ENCODE results near the gene IL20RB.

The IL20RB gene

GRCh38 chr3:136957751-136958288 is at the start of gene IL20RB:
Gene IL20RB, plus strand, starts transcription at chr3:136957983. Its CDS starts 131 bp downstream, at chr3:136958114.
- peak; percentile 89 for FAIRE-seq
- no peak for DNase-seq (ENCODE audit: insufficient read length, low spot score)
- no peak for TF ChIP-seq POLR2A (IDR thresholded peaks at IDR 0.05; ENCODE audit: low read depth, low read length)

- DNase-seq (ENCODE audit: insufficient read length, low spot score): no peak
- no peak for TF ChIP-seq POLR2A (IDR thresholded peaks at IDR 0.05; ENCODE audit: low read depth, low read length)
- FAIRE-seq: no peak
These were observed 49.5 kb upstream of the IL20RB start for GRCh38 chr3:136908297-136908696.

- FAIRE-seq: no peak
- no peak for TF ChIP-seq POLR2A (IDR thresholded peaks at IDR 0.05; ENCODE audit: low read depth, low read length)
- no peak for DNase-seq (ENCODE audit: insufficient read length, low spot score)
These were observed 48.6 kb upstream of the IL20RB start for GRCh38 chr3:136909187-136909586.

- TF ChIP-seq POLR2A (IDR thresholded peaks at IDR 0.05; ENCODE audit: low read depth, low read length): no peak
- FAIRE-seq (no peak), DNase-seq (ENCODE audit: insufficient read length, low spot score) (no peak)
These were observed 47.1 kb upstream of the IL20RB start for GRCh38 chr3:136910697-136911096.

- TF ChIP-seq POLR2A (IDR thresholded peaks at IDR 0.05; ENCODE audit: low read depth, low read length): no peak
- FAIRE-seq (no peak), DNase-seq (ENCODE audit: insufficient read length, low spot score) (no peak)
These were observed 44.6 kb upstream of the IL20RB start for GRCh38 chr3:136913168-136913567.

- FAIRE-seq (peak; percentile 58), DNase-seq (ENCODE audit: insufficient read length, low spot score) (no peak)
- TF ChIP-seq POLR2A (IDR thresholded peaks at IDR 0.05; ENCODE audit: low read depth, low read length): no peak
These were observed 43.0 kb upstream of the IL20RB start for GRCh38 chr3:136914739-136915138.

GRCh38 chr3:136916223-136916622 is 41.6 kb upstream of the IL20RB start:
- no peak for FAIRE-seq
- TF ChIP-seq POLR2A (IDR thresholded peaks at IDR 0.05; ENCODE audit: low read depth, low read length): no peak
- no peak for DNase-seq (ENCODE audit: insufficient read length, low spot score)

GRCh38 chr3:136919799-136920580 is 37.8 kb upstream of the IL20RB start:
- FAIRE-seq (no peak), DNase-seq (ENCODE audit: insufficient read length, low spot score) (no peak)
- no peak for TF ChIP-seq POLR2A (IDR thresholded peaks at IDR 0.05; ENCODE audit: low read depth, low read length)

GRCh38 chr3:136920904-136921611 is 36.7 kb upstream of the IL20RB start:
- DNase-seq (ENCODE audit: insufficient read length, low spot score) (no peak), FAIRE-seq (no peak)
- no peak for TF ChIP-seq POLR2A (IDR thresholded peaks at IDR 0.05; ENCODE audit: low read depth, low read length)

GRCh38 chr3:136925425-136926190 is 32.2 kb upstream of the IL20RB start:
- DNase-seq (ENCODE audit: insufficient read length, low spot score): no peak
- peak; percentile 38 for FAIRE-seq
- TF ChIP-seq POLR2A (IDR thresholded peaks at IDR 0.05; ENCODE audit: low read depth, low read length): no peak

GRCh38 chr3:136928240-136928639 is 29.5 kb upstream of the IL20RB start:
- DNase-seq (ENCODE audit: insufficient read length, low spot score) (no peak), FAIRE-seq (no peak)
- no peak for TF ChIP-seq POLR2A (IDR thresholded peaks at IDR 0.05; ENCODE audit: low read depth, low read length)

- FAIRE-seq: no peak
- no peak for TF ChIP-seq POLR2A (IDR thresholded peaks at IDR 0.05; ENCODE audit: low read depth, low read length)
- DNase-seq (ENCODE audit: insufficient read length, low spot score): no peak
These were observed 27.7 kb upstream of the IL20RB start for GRCh38 chr3:136929977-136930670.

GRCh38 chr3:136931606-136932005 is 26.2 kb upstream of the IL20RB start:
- no peak for TF ChIP-seq POLR2A (IDR thresholded peaks at IDR 0.05; ENCODE audit: low read depth, low read length)
- peak; percentile 23 for FAIRE-seq
- no peak for DNase-seq (ENCODE audit: insufficient read length, low spot score)

Measured in H54 (cell line).